Adipose tissue (tissue), 3 donors: ENCODE data around the gene PHTF1. TPM values are rescaled to one million over a fixed set of nuclear protein-coding genes. Genes with fewer than 3 reads are reported as not detected.
"Not testable (repeated sequence)": the region's sequence is repeated elsewhere in the genome, so short reads cannot be mapped to it uniquely, and the experiment has no call there.

ENCODE experiments used
- H3K27ac ChIP-seq: one replicate; pipeline ENCODE4 v1.5.1; 2013; ENCODE audit warnings: low read depth, low read length
- WGBS, 3 donors: extraction: QIAGEN DNeasy Blood & Tissue Kit; methylation state at CpG; one replicate each; pipeline ENCODE4 v1.1.7; 2013; 5-methylcytosine and 5-hydroxymethylcytosine counted together
- polyA plus RNA-seq, 3 donors: library from polyadenylated mRNA; stranded (reverse); fragments of 200-250 nt; gene quantifications; one replicate each; pipeline ENCODE4 v1.2.3, GENCODE V29; 2013
- donor health status: healthy with polysubstance abuse.
- donor health status: Bipolar disorder and iron deficiency.
- donor health status: healthy.

PHTF1 gene
- polyA plus RNA-seq, 3 donors = 4.4 to 8.2 (median 6.1) TPM

DNA sequence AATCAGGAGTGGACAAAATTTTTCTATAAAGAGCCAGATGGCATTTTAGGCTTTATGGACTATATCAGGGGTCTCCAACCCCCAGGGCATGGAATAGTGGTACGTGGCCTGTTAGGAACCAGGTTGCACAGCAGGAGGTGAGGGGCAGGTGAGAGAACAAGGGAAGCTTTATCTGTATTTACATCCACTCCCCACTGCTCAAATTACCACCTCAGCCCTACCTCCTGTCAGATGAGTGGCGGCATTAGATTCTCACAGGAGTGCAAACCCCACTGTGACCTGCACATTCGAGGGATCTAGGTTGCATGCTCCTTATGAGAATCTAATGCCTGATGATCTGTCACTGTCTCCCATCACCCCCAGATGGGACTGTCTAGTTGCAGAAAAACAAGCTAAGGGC, 13.9 kb downstream of the PHTF1 start:
- 88 to 95% (median 88%) methylated on average over 3 of the region's 3 CpGs for WGBS, 3 donors
- no peak overlapping the region for H3K27ac ChIP-seq

- H3K27ac ChIP-seq = no peak overlapping the region
- 87 to 96% (median 95%) methylated on average over 1 of the region's 1 CpG for WGBS, 3 donors
Observed at GRCh38 chr1:113744114-113744513, 15.2 kb downstream of the PHTF1 start.

DNA sequence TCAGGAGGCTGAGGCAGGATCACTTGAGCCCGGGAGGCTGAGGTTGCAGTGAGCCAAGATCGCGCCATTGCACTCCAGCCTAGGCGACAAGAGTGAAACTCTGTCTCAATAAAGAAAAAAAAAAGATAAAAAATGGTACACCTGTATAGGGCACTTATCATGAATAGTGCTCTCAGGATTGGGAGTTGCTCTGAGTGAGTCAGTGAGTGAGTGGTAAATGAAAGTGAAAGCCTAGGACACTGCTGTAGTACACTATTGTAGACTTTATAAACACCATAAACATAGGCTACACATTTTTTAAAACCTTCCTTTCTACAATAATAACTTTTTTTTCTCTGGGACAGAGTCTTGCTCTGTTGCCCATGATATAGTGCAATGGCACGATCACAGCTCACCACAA, 16.8 kb downstream of the PHTF1 start:
- H3K27ac ChIP-seq = no peak overlapping the region
- WGBS, 3 donors = 95 to 98% (median 98%) methylated on average over 5 of the region's 5 CpGs

GRCh38 chr1:113734357-113735055, 24.8 kb downstream of the PHTF1 start:
- no peak overlapping the region for H3K27ac ChIP-seq
- WGBS, 3 donors = 87 to 97% (median 94%) methylated on average over 2 of the region's 2 CpGs

- WGBS, 3 donors = 88 to 91% (median 91%) methylated on average over 5 of the region's 5 CpGs
- no peak overlapping the region for H3K27ac ChIP-seq
Observed at GRCh38 chr1:113732802-113733201, 26.5 kb downstream of the PHTF1 start.

GRCh38 chr1:113721010-113721409, 38.3 kb downstream of the PHTF1 start:
- WGBS, 3 donors = 96 to 99% (median 97%) methylated on average over 2 of the region's 2 CpGs
- H3K27ac ChIP-seq = no peak overlapping the region

- H3K27ac ChIP-seq = not testable (repeated sequence)
- 99 to 100% (median 99%) methylated on average over 5 of the region's 5 CpGs for WGBS, 3 donors
Observed at GRCh38 chr1:113718621-113719020, 40.7 kb downstream of the PHTF1 start.

DNA sequence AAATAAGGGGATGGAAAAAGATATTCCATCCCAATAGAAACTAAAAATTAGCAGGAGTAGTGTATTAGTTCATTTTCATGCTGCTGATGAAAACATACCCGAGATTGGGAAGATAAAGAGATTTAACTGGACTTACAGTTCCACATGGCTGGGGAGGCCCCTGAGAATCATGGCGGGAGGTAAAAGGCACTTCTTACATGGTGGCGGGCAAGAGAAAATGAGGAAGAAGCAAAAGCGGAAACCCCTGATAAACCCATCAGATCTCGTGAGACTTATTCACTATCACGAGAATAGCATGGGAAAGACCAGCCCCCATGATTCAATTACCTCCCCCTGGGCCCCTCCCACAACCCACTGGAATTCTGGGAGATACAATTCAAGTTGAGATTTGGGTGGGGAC, 41.8 kb downstream of the PHTF1 start:
- WGBS, 3 donors = 96 to 99% (median 98%) methylated on average over 6 of the region's 6 CpGs

DNA sequence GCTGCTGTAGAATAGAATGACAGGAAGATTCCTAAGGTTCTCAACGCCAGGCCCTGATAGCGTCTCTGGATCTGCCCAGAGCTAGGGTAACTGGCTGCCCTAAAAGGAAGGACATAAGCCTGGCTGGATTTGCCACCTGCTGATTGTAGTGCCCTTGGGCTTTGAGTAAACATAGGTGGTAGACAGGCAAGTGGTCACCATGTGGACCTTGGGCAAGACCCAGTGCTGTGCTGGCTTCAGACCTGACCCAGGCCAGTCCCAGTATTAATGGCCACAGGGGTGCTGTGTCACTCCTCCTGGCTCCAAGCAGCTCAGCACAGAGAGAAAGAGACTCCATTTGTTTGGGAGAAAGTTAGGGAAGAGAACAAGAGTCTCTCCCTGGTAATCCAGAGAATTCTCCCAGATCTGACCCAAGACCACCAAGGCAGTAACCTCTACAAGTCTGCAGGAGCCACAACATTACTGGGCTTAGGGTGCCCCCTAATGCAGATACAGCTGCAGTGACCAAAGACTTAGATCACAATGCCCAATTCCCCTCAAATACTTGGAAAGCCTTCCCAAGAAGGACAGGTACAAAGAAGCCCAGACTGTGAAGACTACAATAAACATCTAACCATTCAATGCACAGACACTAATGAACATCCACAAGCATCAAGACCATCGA, 44.5 kb downstream of the PHTF1 start:
- WGBS, 3 donors = 72 to 99% (median 91%) methylated on average over 3 of the region's 3 CpGs
- no peak overlapping the region for H3K27ac ChIP-seq

More for the DNA sequence above, 41.8 kb downstream of the PHTF1 start:
- H3K27ac ChIP-seq = not testable (repeated sequence)

- 67 to 83% (median 73%) methylated on average over 3 of the region's 3 CpGs for WGBS, 3 donors
- no peak overlapping the region for H3K27ac ChIP-seq
Observed at GRCh38 chr1:113701429-113701828, 57.9 kb downstream of the PHTF1 start.

DNA sequence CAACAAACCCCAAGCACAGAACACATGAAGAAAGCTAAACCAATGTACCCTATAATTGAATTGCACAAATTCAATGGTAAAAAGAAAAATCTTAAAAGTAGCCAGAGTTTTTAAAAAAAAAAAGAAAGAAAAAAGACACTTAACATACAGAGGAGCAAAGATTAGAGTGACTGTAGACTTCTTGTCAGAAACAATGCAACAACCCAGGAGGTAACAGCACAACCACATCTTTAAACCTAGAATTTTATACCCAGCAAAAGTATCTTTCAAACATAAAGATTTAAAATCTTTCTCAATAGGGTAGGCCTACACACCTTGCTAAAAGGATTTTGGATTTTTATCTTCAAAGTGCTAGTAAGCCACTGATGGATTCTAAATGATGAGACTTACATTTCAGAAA, 64.4 kb downstream of the PHTF1 start:
- no peak overlapping the region for H3K27ac ChIP-seq

- 67 to 98% (median 96%) methylated on average over 4 of the region's 4 CpGs for WGBS, 3 donors
- H3K27ac ChIP-seq = no peak overlapping the region
Observed at GRCh38 chr1:113692824-113693431, 66.4 kb downstream of the PHTF1 start.

- WGBS, 3 donors = 68 to 89% (median 74%) methylated on average over 2 of the region's 2 CpGs
Observed at GRCh38 chr1:113692342-113692741, 66.9 kb downstream of the PHTF1 start.

DNA sequence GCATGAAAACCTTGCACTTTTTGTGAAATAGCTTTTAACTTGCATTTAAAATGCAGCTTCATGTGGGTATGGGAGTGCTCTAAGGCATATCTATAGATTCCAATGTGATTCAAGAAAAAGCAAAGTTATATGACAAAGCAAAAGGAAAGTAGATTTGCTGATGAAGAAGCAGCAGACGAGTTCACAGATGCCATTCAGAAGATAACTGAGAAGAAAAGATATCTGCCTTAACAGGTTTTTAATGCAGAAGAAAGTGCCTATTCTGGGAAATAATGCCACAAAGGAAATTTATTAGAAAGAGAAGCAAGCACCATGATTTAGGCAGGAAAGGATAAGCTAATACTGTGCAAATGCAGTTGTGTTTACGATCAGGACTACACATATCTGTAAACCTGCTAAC, 68.1 kb downstream of the PHTF1 start:
- no peak overlapping the region for H3K27ac ChIP-seq
- 93 to 96% (median 95%) methylated on average over 2 of the region's 2 CpGs for WGBS, 3 donors

More at GRCh38 chr1:113692342-113692741, 66.9 kb downstream of the PHTF1 start:
- H3K27ac ChIP-seq = no peak overlapping the region

GRCh38 chr1:113686891-113687618, 72.2 kb downstream of the PHTF1 start:
- no peak overlapping the region for H3K27ac ChIP-seq
- WGBS, 3 donors = 80 to 87% (median 85%) methylated on average over 3 of the region's 3 CpGs

GRCh38 chr1:113684153-113684541, 75.1 kb downstream of the PHTF1 start:
- WGBS, 3 donors = 48 to 69% (median 69%) methylated on average over 6 of the region's 6 CpGs
- H3K27ac ChIP-seq = no peak overlapping the region

- WGBS, 3 donors = 38 to 68% (median 41%) methylated on average over 8 of the region's 8 CpGs
- no peak overlapping the region for H3K27ac ChIP-seq
Observed at GRCh38 chr1:113683384-113684152, 75.7 kb downstream of the PHTF1 start.

GRCh38 chr1:113681596-113682337, 77.5 kb downstream of the PHTF1 start:
- WGBS, 3 donors = 89 to 93% (median 91%) methylated on average over 7 of the region's 7 CpGs
- H3K27ac ChIP-seq = no peak overlapping the region
